NCI-H2227 (cell line): ENCODE data around the gene PMPCA.
"Not testable (repeated sequence)": the region's sequence is repeated elsewhere in the genome, so short reads cannot be mapped to it uniquely, and the experiment has no call there.

Experiments
- DNase-seq: peaks from one replicate; lab custom pipeline; 2025; ENCODE audit not compliant: unreplicated experiment; lab: John Stamatoyannopoulos, UW

Gene PMPCA

GRCh38 chr9:136393531-136393930, 16.9 kb upstream of the PMPCA start:
- DNase-seq: no peak

- DNase-seq: no peak
Measured at GRCh38 chr9:136394312-136395019, 16.0 kb upstream of the PMPCA start.

- no peak for DNase-seq
Measured at GRCh38 chr9:136395020-136395340, 15.5 kb upstream of the PMPCA start.

- DNase-seq: no peak
Measured at GRCh38 chr9:136395345-136396218, 14.9 kb upstream of the PMPCA start.

DNA sequence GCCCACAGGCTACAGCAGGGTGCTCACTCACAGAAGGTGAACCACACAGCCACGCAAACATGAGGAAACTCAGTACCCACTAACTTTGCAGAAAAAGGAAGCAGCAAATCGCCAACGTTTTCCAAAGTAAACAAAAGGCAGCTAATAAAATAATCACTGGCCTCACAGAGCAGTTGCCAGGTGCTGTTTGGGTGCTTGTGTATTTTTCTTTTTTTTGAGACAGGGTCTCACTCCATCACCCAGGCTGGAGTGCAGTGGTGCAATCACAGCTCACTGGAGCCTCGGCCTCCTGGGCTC, 14.3 kb upstream of the PMPCA start:
- no peak for DNase-seq

DNA sequence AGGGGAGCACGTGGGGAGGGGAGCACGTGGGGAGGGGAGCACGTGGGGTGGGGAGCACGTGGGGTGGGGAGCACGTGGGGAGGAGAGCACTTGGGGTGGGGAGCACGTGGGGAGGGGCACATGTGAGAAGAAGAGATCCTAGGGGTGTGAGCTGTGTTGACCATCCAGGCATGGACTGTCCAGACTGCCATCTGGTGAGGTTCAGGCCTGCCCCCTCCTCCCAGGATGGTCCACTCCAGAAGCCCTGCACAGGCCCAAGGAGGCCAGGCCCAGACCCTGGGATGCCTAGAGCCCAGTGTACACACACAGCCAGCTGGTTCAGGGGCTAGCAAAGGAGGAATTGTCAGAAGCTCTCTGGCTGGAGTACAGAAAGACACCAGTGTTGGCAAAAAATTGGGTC, 12.8 kb upstream of the PMPCA start:
- DNase-seq: no peak

GRCh38 chr9:136398286-136398685, 12.2 kb upstream of the PMPCA start:
- DNase-seq: no peak

GRCh38 chr9:136399176-136400037, 11.1 kb upstream of the PMPCA start:
- DNase-seq: peak; percentile 31

- peak; percentile 91 for DNase-seq
Measured at GRCh38 chr9:136400038-136400834, 10.2 kb upstream of the PMPCA start, which contains the start of gene SNAPC4. Gene SNAPC4 (minus strand): TSS chr9:136400170. CDS start chr9:136398428, 1,742 bp downstream.

GRCh38 chr9:136401173-136401922, 9.1 kb upstream of the PMPCA start:
- no peak for DNase-seq

DNA sequence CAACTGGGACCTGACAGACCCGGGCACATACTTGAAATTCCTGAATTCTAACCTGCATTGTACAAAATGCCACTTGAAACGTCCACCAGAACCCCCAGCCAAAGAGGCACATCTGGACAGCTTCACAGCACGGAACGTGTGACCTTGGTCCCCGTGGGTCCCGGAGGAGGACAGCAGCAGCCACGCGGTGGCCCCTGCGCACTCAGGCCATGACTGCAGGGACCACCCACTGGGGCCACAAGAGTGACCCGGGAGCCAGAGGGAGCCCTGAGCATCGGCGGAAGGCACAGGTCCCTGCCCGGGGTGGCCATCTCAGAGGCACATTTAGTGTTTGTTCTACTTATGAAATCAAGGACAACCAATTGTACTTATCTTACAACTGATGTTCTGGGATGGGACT, 8.4 kb upstream of the PMPCA start:
- no peak for DNase-seq

DNA sequence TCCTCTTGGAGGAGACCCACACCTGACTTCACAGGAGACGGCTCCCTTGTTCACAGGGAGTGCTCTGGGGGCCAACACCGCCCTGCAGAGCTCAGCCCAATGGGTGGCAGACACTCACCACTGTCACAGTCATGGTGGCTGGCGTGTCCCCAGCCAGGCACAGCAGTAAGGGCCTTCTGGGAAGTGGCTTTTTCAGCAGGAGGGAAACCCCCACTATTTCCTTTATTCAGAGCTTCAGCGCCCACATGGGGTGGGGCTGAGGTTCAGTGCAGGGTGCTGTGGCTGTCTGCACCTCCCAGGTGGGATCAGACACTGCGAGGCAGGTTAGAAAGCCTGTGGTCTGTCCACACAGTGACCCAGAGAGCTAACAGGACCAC, 6.9 kb upstream of the PMPCA start:
- no peak for DNase-seq

DNA sequence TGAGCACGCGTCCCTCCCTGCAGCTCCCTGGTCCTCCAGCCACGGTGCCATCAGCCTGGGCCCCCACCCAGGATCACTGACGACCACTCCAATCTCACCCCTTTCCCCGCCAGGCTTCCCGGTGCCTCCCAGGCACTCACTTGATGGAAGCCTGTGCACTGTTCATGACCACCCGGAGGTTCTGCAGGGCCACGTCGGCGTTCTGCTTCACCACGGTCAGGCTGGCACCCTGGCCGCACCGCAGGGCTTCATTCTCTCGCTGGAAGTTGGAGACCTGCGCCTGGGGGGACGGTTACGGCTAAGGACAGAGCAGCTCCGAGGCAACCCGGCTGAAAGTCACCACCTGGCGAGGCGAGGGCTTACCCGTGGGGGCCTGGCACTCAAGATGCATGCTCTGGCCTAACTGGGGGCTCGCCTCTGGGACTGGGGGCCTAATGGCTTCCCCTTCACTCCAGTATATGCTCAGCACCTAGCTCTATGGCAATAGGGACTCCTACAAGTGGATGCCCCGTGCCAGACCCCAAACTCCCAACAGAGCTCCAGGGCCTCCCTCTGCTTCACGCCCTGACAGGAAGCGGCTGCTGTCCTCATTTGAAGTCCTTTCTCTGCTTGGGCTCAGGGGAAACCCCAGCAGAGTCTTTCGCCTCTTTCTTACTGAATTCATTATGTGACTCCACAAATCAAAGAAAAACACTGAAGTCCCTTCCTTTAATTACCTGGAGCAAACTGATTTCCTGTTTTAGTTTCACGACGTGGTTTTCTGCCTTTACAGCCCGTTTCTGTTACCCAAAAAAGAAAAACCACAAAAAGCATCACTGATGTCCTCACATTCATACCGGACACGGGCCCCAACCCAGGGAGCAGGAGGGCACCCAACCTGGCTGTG, 6.3 kb upstream of the PMPCA start:
- DNase-seq: no peak

GRCh38 chr9:136404801-136405136, 5.7 kb upstream of the PMPCA start:
- no peak for DNase-seq

- no peak for DNase-seq
Measured at GRCh38 chr9:136405481-136405880, 5.0 kb upstream of the PMPCA start.

DNA sequence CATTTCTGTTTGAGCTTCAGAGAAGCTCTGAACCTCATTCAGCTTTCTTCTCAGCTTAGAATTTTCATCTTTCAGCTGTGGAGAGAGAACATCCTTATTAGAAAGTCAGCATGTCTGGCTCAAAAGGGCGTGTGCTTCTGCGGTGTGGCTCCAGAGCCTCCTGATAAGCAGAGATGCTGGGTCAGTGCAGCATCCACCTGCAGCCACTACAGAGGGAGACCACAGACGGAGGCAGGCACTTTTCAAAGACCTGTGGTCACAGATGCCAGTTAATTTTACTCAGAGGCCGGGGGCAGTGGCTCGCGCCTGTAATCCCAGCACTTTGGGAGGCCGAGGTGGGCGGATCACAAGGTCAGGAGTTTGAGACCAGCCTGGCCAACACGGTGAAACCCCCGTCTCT, 4.6 kb upstream of the PMPCA start:
- not testable (repeated sequence) for DNase-seq

DNA sequence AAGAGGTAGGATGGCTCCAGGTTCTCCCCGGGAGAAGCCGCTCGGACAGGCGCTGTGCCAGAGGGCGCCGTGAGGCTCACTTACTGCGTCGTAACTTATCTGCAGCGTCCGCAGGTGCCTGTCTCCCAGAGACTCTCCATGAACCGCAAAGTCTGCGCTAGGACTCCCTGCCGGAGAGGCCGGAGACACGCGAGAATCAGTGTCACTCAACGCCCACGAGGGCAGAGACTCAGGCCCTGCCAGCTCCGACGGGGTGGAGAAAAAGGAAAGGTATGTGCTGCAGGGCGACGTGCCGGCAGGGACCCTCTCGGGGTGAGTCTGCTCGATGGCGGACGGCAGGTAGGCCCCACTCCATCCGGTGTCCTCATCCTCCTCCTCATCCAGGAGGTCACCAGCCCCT, 3.4 kb upstream of the PMPCA start:
- DNase-seq: not testable (repeated sequence)

- DNase-seq: no peak
Measured at GRCh38 chr9:136407911-136408310, 2.5 kb upstream of the PMPCA start.
